ENCODE measurements around the gene CBLN2. TPM values are rescaled to one million over a fixed set of nuclear protein-coding genes. Genes with fewer than 3 reads are reported as not detected.

Gene CBLN2
- not detected for total RNA-seq
- not detected for polyA plus RNA-seq
- total RNA-seq, result not detected

GRCh38 chr18:72544092-72544886, at the start of gene CBLN2:
CBLN2 (minus strand) TSS chr18:72544342; CDS start chr18:72542160, 2,182 bp downstream.
- ATAC-seq, result no peak
- ChIA-PET CTCF (no interaction called here), POLR2A (no interaction called here)
- Histone ChIP-seq H3K27me3 (ENCODE audit: control insufficient read depth in 2 of 2, insufficient read depth in 2 of 2, low read length in 2 of 2) (no peaks in the 10 kb centered on the region), H3K27ac (ENCODE audit: low read depth, low read length) (no peak within 1 kb of the TSS), H3K4me3 (ENCODE audit: low read length) (no peak within 1 kb of the TSS), H3K9me3 (ENCODE audit: control insufficient read depth in 2 of 3, low read length in 3 of 3) (no peaks in the 10 kb centered on the region), H3K4me1 (ENCODE audit: control insufficient read depth in 2 of 2, insufficient read depth in 2 of 2, low read length in 2 of 2) (no peaks in the 10 kb centered on the region), H3K36me3 (ENCODE audit: control insufficient read depth in 2 of 3, insufficient read depth in 3 of 3, low read length in 3 of 3) (no peaks in the 10 kb centered on the region)
- intact Hi-C loops (cut with micrococcal nuclease), result loop anchor here in 1 of 2 donors (5.0 to 10.0 kb wide), 3 partner anchors 321 to 1762 kb away; partner anchors contain the start of gene NETO1
- H3K4me1 Mint-ChIP-seq, result peaks cover 5 to 18% (median 12%) of the 10 kb centered on the region in 7 donors
- H3K36me3 Mint-ChIP-seq, result peaks cover 0 to 4% (median 0%) of the 10 kb centered on the region in 5 donors
- H3K4me3 Mint-ChIP-seq, result peak within 1 kb of the TSS in 8 of 10 donors; percentile 6 to 75 (median 42)
- peaks cover 0 to 14% (median 0%) of the 10 kb centered on the region in 11 donors for H3K9me3 Mint-ChIP-seq
- peak in 1 of 9 donors; percentile 52 for DNase-seq
- H3K27me3 Mint-ChIP-seq, result peaks cover 39 to 51% (median 44%) of the 10 kb centered on the region in 5 donors
- peak within 1 kb of the TSS in 1 of 9 donors; percentile 5 for H3K27ac Mint-ChIP-seq

DNA sequence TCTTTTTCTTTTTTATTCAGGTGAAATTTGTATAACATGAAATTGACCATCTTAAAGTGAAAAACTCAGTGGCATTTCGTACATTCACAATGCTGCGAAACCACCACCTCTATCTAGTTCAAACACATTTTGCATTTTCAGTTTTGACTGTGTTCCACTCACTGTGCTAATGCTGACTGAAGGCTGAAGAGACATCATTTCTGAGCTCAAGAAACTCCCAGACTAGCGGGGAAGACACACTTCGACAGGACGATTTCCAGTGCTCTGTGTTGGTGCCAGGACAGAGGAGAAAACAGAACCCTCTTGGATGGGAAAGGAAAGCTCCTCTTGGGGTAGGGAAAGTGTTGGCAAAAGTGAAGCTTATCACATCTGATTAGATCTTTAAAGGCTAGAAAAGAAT, 44.2 kb upstream of the CBLN2 start:
- H3K4me1 ChIP-seq (ENCODE audit: control insufficient read depth in 2 of 2, insufficient read depth in 2 of 2, low read length in 2 of 2), result no peaks in the 10 kb centered on the region
- no peak overlapping the region for H3K4me3 ChIP-seq (ENCODE audit: low read length)
- Mint-ChIP-seq H3K27ac (no peak overlapping the region), H3K9me3 (peaks cover 0 to 8% (median 0%) of the 10 kb centered on the region in 11 donors), H3K4me1 (no peaks in the 10 kb centered on the region), H3K27me3 (no peaks in the 10 kb centered on the region), H3K36me3 (no peaks in the 10 kb centered on the region), H3K4me3 (no peak overlapping the region)
- ChIA-PET POLR2A (no interaction called here), CTCF (no interaction called here)
- intact Hi-C loops (cut with micrococcal nuclease), result no loop called here
- H3K9me3 ChIP-seq (ENCODE audit: control insufficient read depth in 2 of 3, low read length in 3 of 3), result no peaks in the 10 kb centered on the region
- no peaks in the 10 kb centered on the region for H3K36me3 ChIP-seq (ENCODE audit: control insufficient read depth in 2 of 3, insufficient read depth in 3 of 3, low read length in 3 of 3)
- no peaks in the 10 kb centered on the region for H3K27me3 ChIP-seq (ENCODE audit: control insufficient read depth in 2 of 2, insufficient read depth in 2 of 2, low read length in 2 of 2)
- ATAC-seq (no peak), DNase-seq (no peak)
- H3K27ac ChIP-seq (ENCODE audit: low read depth, low read length), result no peak overlapping the region

DNA sequence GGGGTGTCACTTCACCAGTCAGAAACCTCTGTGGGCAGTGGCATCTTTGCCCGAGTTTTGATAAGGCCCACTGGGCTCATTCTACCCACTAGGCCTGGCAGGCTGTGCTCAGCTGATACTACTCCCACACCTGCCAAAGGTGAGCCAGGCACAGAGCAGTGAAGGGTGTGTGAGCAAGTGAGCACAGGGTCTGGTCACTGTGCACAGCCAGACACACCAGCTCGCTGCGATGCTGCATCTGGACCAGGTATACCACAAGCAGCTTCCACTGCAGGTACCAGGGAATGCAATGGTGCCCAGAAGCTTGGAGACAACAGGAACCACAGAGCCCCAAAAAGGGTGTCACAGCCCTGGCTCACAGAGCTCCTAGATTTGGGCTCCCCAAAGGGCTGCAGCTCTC, 40.6 kb upstream of the CBLN2 start:
- Histone ChIP-seq H3K36me3 (ENCODE audit: control insufficient read depth in 2 of 3, insufficient read depth in 3 of 3, low read length in 3 of 3) (no peaks in the 10 kb centered on the region), H3K27me3 (ENCODE audit: control insufficient read depth in 2 of 2, insufficient read depth in 2 of 2, low read length in 2 of 2) (no peaks in the 10 kb centered on the region), H3K4me1 (ENCODE audit: control insufficient read depth in 2 of 2, insufficient read depth in 2 of 2, low read length in 2 of 2) (no peaks in the 10 kb centered on the region), H3K27ac (ENCODE audit: low read depth, low read length) (no peak overlapping the region), H3K9me3 (ENCODE audit: control insufficient read depth in 2 of 3, low read length in 3 of 3) (no peaks in the 10 kb centered on the region), H3K4me3 (ENCODE audit: low read length) (no peak overlapping the region)
- POLR2A ChIA-PET, result interaction anchor here (0.7 kb wide), 1 partner anchor 199 kb away, joined by 3 read pairs; no protein-coding TSS in a partner anchor
- H3K9me3 Mint-ChIP-seq, result peaks cover 0 to 7% (median 0%) of the 10 kb centered on the region in 11 donors
- H3K4me1 Mint-ChIP-seq, result no peaks in the 10 kb centered on the region
- no peak overlapping the region for H3K4me3 Mint-ChIP-seq
- no peaks in the 10 kb centered on the region for H3K27me3 Mint-ChIP-seq
- no peak for ATAC-seq
- CTCF ChIA-PET, result no interaction called here
- DNase-seq, result no peak
- intact Hi-C loops (cut with micrococcal nuclease), result no loop called here
- H3K36me3 Mint-ChIP-seq, result no peaks in the 10 kb centered on the region
- no peak overlapping the region for H3K27ac Mint-ChIP-seq

DNA sequence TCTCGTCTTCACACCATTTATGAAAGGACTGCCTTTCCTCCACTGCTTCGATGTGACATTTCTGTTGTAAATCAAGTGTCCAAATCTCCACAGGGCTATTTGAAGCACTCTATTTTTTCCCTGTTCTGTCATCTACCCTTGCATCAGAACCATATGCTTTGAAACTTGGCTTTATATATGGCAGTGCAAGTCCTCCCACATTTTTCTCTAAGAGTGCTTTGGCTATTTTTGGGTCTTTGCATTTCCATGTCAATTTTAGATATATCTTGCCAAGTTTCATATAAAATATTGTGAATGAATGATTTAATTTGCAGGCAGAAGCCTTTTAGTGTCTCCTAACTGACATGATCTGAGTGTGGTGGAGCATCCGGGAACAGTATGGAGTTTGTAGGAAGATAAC, 37.8 kb upstream of the CBLN2 start:
- Mint-ChIP-seq H3K27ac (no peak overlapping the region), H3K27me3 (no peaks in the 10 kb centered on the region), H3K36me3 (no peaks in the 10 kb centered on the region), H3K4me3 (no peak overlapping the region), H3K4me1 (no peaks in the 10 kb centered on the region), H3K9me3 (peaks cover 0 to 2% (median 0%) of the 10 kb centered on the region in 11 donors)
- no peaks in the 10 kb centered on the region for H3K27me3 ChIP-seq (ENCODE audit: control insufficient read depth in 2 of 2, insufficient read depth in 2 of 2, low read length in 2 of 2)
- no peaks in the 10 kb centered on the region for H3K36me3 ChIP-seq (ENCODE audit: control insufficient read depth in 2 of 3, insufficient read depth in 3 of 3, low read length in 3 of 3)
- H3K4me3 ChIP-seq (ENCODE audit: low read length), result no peak overlapping the region
- intact Hi-C loops (cut with micrococcal nuclease), result no loop called here
- CTCF ChIA-PET, result no interaction called here
- no peaks in the 10 kb centered on the region for H3K4me1 ChIP-seq (ENCODE audit: control insufficient read depth in 2 of 2, insufficient read depth in 2 of 2, low read length in 2 of 2)
- no peak for DNase-seq
- POLR2A ChIA-PET, result no interaction called here
- no peaks in the 10 kb centered on the region for H3K9me3 ChIP-seq (ENCODE audit: control insufficient read depth in 2 of 3, low read length in 3 of 3)
- no peak overlapping the region for H3K27ac ChIP-seq (ENCODE audit: low read depth, low read length)
- no peak for ATAC-seq

GRCh38 chr18:72572896-72573295, 28.8 kb upstream of the CBLN2 start:
- CTCF ChIA-PET, result no interaction called here
- Histone ChIP-seq H3K9me3 (ENCODE audit: control insufficient read depth in 2 of 3, low read length in 3 of 3) (no peaks in the 10 kb centered on the region), H3K4me3 (ENCODE audit: low read length) (no peak overlapping the region), H3K27ac (ENCODE audit: low read depth, low read length) (no peak overlapping the region), H3K27me3 (ENCODE audit: control insufficient read depth in 2 of 2, insufficient read depth in 2 of 2, low read length in 2 of 2) (no peaks in the 10 kb centered on the region), H3K36me3 (ENCODE audit: control insufficient read depth in 2 of 3, insufficient read depth in 3 of 3, low read length in 3 of 3) (no peaks in the 10 kb centered on the region), H3K4me1 (ENCODE audit: control insufficient read depth in 2 of 2, insufficient read depth in 2 of 2, low read length in 2 of 2) (no peaks in the 10 kb centered on the region)
- no peak overlapping the region for H3K4me3 Mint-ChIP-seq
- ATAC-seq (no peak), DNase-seq (no peak)
- no peaks in the 10 kb centered on the region for H3K36me3 Mint-ChIP-seq
- no peak overlapping the region for H3K27ac Mint-ChIP-seq
- no peaks in the 10 kb centered on the region for H3K27me3 Mint-ChIP-seq
- intact Hi-C loops (cut with micrococcal nuclease), result no loop called here
- H3K9me3 Mint-ChIP-seq, result peaks cover 0 to 10% (median 0%) of the 10 kb centered on the region in 11 donors
- no peaks in the 10 kb centered on the region for H3K4me1 Mint-ChIP-seq
- POLR2A ChIA-PET, result no interaction called here

- H3K36me3 Mint-ChIP-seq, result no peaks in the 10 kb centered on the region
- H3K4me1 Mint-ChIP-seq, result peaks cover 0 to 1% (median 0%) of the 10 kb centered on the region in 7 donors
- DNase-seq (no peak), ATAC-seq (no peak)
- POLR2A ChIA-PET, result no interaction called here
- Histone ChIP-seq H3K4me1 (ENCODE audit: control insufficient read depth in 2 of 2, insufficient read depth in 2 of 2, low read length in 2 of 2) (no peaks in the 10 kb centered on the region), H3K4me3 (ENCODE audit: low read length) (no peak overlapping the region), H3K27ac (ENCODE audit: low read depth, low read length) (no peak overlapping the region), H3K9me3 (ENCODE audit: control insufficient read depth in 2 of 3, low read length in 3 of 3) (peaks cover 0 to 5% (median 0%) of the 10 kb centered on the region in 3 experiments), H3K27me3 (ENCODE audit: control insufficient read depth in 2 of 2, insufficient read depth in 2 of 2, low read length in 2 of 2) (no peaks in the 10 kb centered on the region), H3K36me3 (ENCODE audit: control insufficient read depth in 2 of 3, insufficient read depth in 3 of 3, low read length in 3 of 3) (no peaks in the 10 kb centered on the region)
- intact Hi-C loops (cut with micrococcal nuclease), result no loop called here
- H3K27me3 Mint-ChIP-seq, result peaks cover 0 to 5% (median 0%) of the 10 kb centered on the region in 5 donors
- CTCF ChIA-PET, result no interaction called here
- no peak overlapping the region for H3K4me3 Mint-ChIP-seq
- no peak overlapping the region for H3K27ac Mint-ChIP-seq
- peaks cover 0 to 30% (median 9%) of the 10 kb centered on the region in 11 donors for H3K9me3 Mint-ChIP-seq
Observed at GRCh38 chr18:72566290-72566689, 22.1 kb upstream of the CBLN2 start.

GRCh38 chr18:72555968-72556367, 11.8 kb upstream of the CBLN2 start:
- peaks cover 0 to 3% (median 0%) of the 10 kb centered on the region in 11 donors for H3K9me3 Mint-ChIP-seq
- intact Hi-C loops (cut with micrococcal nuclease), result no loop called here
- H3K27me3 Mint-ChIP-seq, result peaks cover 0 to 5% (median 0%) of the 10 kb centered on the region in 5 donors
- CTCF ChIA-PET, result interaction anchor here (0.7 kb wide), 1 partner anchor 629 kb away, joined by 3 read pairs; no protein-coding TSS in a partner anchor
- POLR2A ChIA-PET, result no interaction called here
- Histone ChIP-seq H3K9me3 (ENCODE audit: control insufficient read depth in 2 of 3, low read length in 3 of 3) (no peaks in the 10 kb centered on the region), H3K4me3 (ENCODE audit: low read length) (no peak overlapping the region), H3K27ac (ENCODE audit: low read depth, low read length) (no peak overlapping the region), H3K36me3 (ENCODE audit: control insufficient read depth in 2 of 3, insufficient read depth in 3 of 3, low read length in 3 of 3) (no peaks in the 10 kb centered on the region), H3K27me3 (ENCODE audit: control insufficient read depth in 2 of 2, insufficient read depth in 2 of 2, low read length in 2 of 2) (no peaks in the 10 kb centered on the region), H3K4me1 (ENCODE audit: control insufficient read depth in 2 of 2, insufficient read depth in 2 of 2, low read length in 2 of 2) (no peaks in the 10 kb centered on the region)
- DNase-seq (no peak), ATAC-seq (no peak)
- no peaks in the 10 kb centered on the region for H3K36me3 Mint-ChIP-seq
- H3K4me3 Mint-ChIP-seq, result no peak overlapping the region
- H3K4me1 Mint-ChIP-seq, result no peaks in the 10 kb centered on the region
- no peak overlapping the region for H3K27ac Mint-ChIP-seq

Measured in naive thymus-derived CD4-positive, alpha-beta T cell (primary cell).